HepG2 (cell line): ENCODE results near the gene LTA. TPM values are rescaled to one million over a fixed set of nuclear protein-coding genes. Genes with fewer than 3 reads are reported as not detected.

Experiments used
- GLMP ChIP-seq: sonication (generic); formaldehyde crosslinking; IDR thresholded peaks from 2 replicates; pipeline ENCODE4 v1.9.0; 2021; ENCODE audit warnings: missing genetic modification reagents, mild to moderate bottlenecking, borderline replicate concordance
- GTF2F1 ChIP-seq: fragments of 150-350 bp; IDR thresholded peaks from 2 replicates; pipeline ENCODE4 v1.6.1; 2014; ENCODE audit warnings: low read length
- KLF9 ChIP-seq: IDR thresholded peaks from 2 replicates; pipeline ENCODE4 v1.6.1; 2016; ENCODE audit warnings: low read depth
- RAD51 ChIP-seq: fragments of 450-650 bp; IDR thresholded peaks from 2 replicates; pipeline ENCODE4 v1.6.1; 2016; ENCODE audit warnings: borderline replicate concordance
- SNAI1 ChIP-seq: sonication (generic); formaldehyde crosslinking; IDR thresholded peaks from 2 replicates; pipeline ENCODE4 v1.5.0; 2020; ENCODE audit warnings: mild to moderate bottlenecking, missing genetic modification reagents, borderline replicate concordance
- SOX13 ChIP-seq, 3 experiments: fragments of 450-650 bp in 1 of 3; sonication (generic) in 1 of 3; formaldehyde crosslinking in 1 of 3; IDR thresholded peaks in 2 of 3; conservative IDR thresholded peaks in 1 of 3; 2 replicates each; pipeline versions ENCODE4 v1.5.0 to v1.6.1; 2016 to 2020; ENCODE audit warnings: antibody characterized with exemption in 1 of 3, mild to moderate bottlenecking in 1 of 3, missing compliant biosample characterization in 1 of 3, missing genetic modification reagents in 1 of 3, moderate library complexity in 1 of 3
- SOX6 ChIP-seq, 2 experiments: fragments of 450-650 bp in 1 of 2; sonication (generic) in 1 of 2; formaldehyde crosslinking in 1 of 2; IDR thresholded peaks; 2 replicates each; pipeline versions ENCODE4 v1.4.0 to v1.6.1; 2017 to 2020; ENCODE audit warnings: antibody characterized with exemption in 1 of 2, mild to moderate bottlenecking in 1 of 2, missing genetic modification reagents in 1 of 2
- TFDP1 ChIP-seq: IDR thresholded peaks from 2 replicates; pipeline ENCODE4 v1.6.1; 2016; ENCODE audit warnings: missing compliant biosample characterization, missing genetic modification reagents, borderline replicate concordance
- UBTF ChIP-seq: sonication (generic); formaldehyde crosslinking; IDR thresholded peaks from 2 replicates; pipeline ENCODE4 v1.4.0; 2020; ENCODE audit warnings: mild to moderate bottlenecking, missing genetic modification reagents
- ZC3H13 ChIP-seq: sonication (generic); formaldehyde crosslinking; IDR thresholded peaks from 2 replicates; pipeline ENCODE4 v1.8.1; 2023; ENCODE audit warnings: mild to moderate bottlenecking, missing genetic modification reagents, moderate library complexity
- ZFP90 ChIP-seq: sonication (generic); formaldehyde crosslinking; IDR thresholded peaks from 2 replicates; pipeline ENCODE4 v1.8.0; 2022; ENCODE audit warnings: missing genetic modification reagents, mild to moderate bottlenecking, inconsistent platforms, borderline replicate concordance
- ZNF138 ChIP-seq: sonication (generic); formaldehyde crosslinking; IDR thresholded peaks from 2 replicates; pipeline ENCODE4 v1.5.0; 2020; ENCODE audit warnings: mild to moderate bottlenecking, low read depth, missing genetic modification reagents
- ZNF446 ChIP-seq: sonication (generic); formaldehyde crosslinking; IDR thresholded peaks from 2 replicates; pipeline ENCODE4 v1.5.0; 2020; ENCODE audit warnings: mild to moderate bottlenecking, missing genetic modification reagents
- ZNF576 ChIP-seq: sonication (generic); formaldehyde crosslinking; IDR thresholded peaks from 2 replicates; pipeline ENCODE4 v1.4.0; 2020; ENCODE audit warnings: mild to moderate bottlenecking, missing genetic modification reagents
- ZNF614 ChIP-seq: IDR thresholded peaks from 2 replicates; pipeline ENCODE4 v1.6.1; 2018; ENCODE audit warnings: missing biosample characterization, missing genetic modification reagents, inconsistent platforms, borderline replicate concordance
- ZNF644 ChIP-seq: IDR thresholded peaks from 2 replicates; pipeline ENCODE4 v1.6.1; 2016; ENCODE audit warnings: low read depth
- ZNF703 ChIP-seq: sonication (generic); formaldehyde crosslinking; IDR thresholded peaks from 2 replicates; pipeline ENCODE4 v1.5.1; 2020; ENCODE audit warnings: missing genetic modification reagents, mild to moderate bottlenecking, moderate library complexity, borderline replicate concordance
- ZNF740 ChIP-seq: sonication (generic); formaldehyde crosslinking; IDR thresholded peaks from 2 replicates; pipeline ENCODE4 v1.4.0; 2020; ENCODE audit warnings: missing genetic modification reagents
- ZNF780A ChIP-seq: sonication (generic); formaldehyde crosslinking; IDR thresholded peaks from 2 replicates; pipeline ENCODE4 v1.8.0; 2022; ENCODE audit warnings: mild to moderate bottlenecking, missing genetic modification reagents, moderate library complexity
- ZSCAN30 ChIP-seq: sonication (generic); formaldehyde crosslinking; IDR thresholded peaks from 2 replicates; pipeline ENCODE4 v1.5.0; 2020; ENCODE audit warnings: mild to moderate bottlenecking, missing genetic modification reagents
- ZUFSP ChIP-seq: sonication (generic); formaldehyde crosslinking; IDR thresholded peaks from 2 replicates; pipeline ENCODE4 v1.9.0; 2021; ENCODE audit warnings: missing genetic modification reagents, mild to moderate bottlenecking, borderline replicate concordance
- polyA plus RNA-seq, 8 experiments: library from polyadenylated mRNA; depleted of rRNA in 3 of 8; stranded (reverse) in 7 of 8; unstranded in 1 of 8; fragments of >200 nt; fragmentation: Illumina TruSeq in 4 of 8; extraction: Trizol in 4 of 8; gene quantifications; 2 replicates each; pipeline versions ENCODE4 v1.2.1 to v1.2.3, GENCODE V29; 2011 to 2016; ENCODE audit warnings: low read depth in 4 of 8, missing spikeins in 1 of 8, mixed read lengths in 1 of 8; ENCODE audit not compliant: insufficient read depth in 1 of 8
- total RNA-seq, 5 experiments: library from RNA; depleted of rRNA; stranded (reverse); fragments of >200 nt; fragmentation: Illumina TruSeq; extraction: Trizol; gene quantifications; 2 replicates each; pipeline ENCODE4 v1.2.3, GENCODE V29; 2016; ENCODE audit warnings: low read depth in 1 of 5

The LTA gene
- total and polyA plus RNA-seq, 2 of the 13 experiments (the other 11 are each of a cell fraction or from before 2014, with no cell fraction given) = 0.09 TPM; not detected in 1

GRCh38 chr6:31619805-31620585 lies 47.9 kb downstream of the LTA start (continued):
- TF ChIP-seq GLMP (no peak), ZNF138 (CRISPR knock-in tag) (no peak), ZSCAN30 (CRISPR knock-in tag) (peak; percentile 42; the same call in 1 of the 2 replicates), ZNF780A (CRISPR knock-in tag) (no peak; the same call in 1 of the 2 replicates), GTF2F1 (peak; percentile 76; the same call in 1 of the 2 replicates), ZNF446 (CRISPR knock-in tag) (no peak), RAD51 (no peak), UBTF (CRISPR knock-in tag) (no peak), KLF9 (peak; percentile 74; the same call in 1 of the 2 replicates), ZNF740 (CRISPR knock-in tag) (0 out of 2 replicates have a peak, but pooled peaks have one; percentile 9), ZC3H13 (CRISPR knock-in tag) (peak; percentile 72; the same call in 1 of the 2 replicates), ZNF703 (CRISPR knock-in tag) (no peak), ZUFSP (CRISPR knock-in tag) (no peak), ZNF644 (CRISPR knock-in tag) (no peak), TFDP1 (peak; percentile 97), ZNF614 (CRISPR knock-in tag) (no peak), ZFP90 (peak; percentile 43; the same call in 1 of the 2 replicates), SOX13 (IDR thresholded peaks at IDR 0.05) (0 out of 2 replicates have a peak, but pooled peaks have one; percentile 17), SOX13 (CRISPR knock-in tag; conservative IDR thresholded peaks at IDR 0.05 in 1 of 2, IDR thresholded peaks at IDR 0.05 in 1 of 2) (peak in 1 of 2 experiments; percentile 27; a peak in 1 of 4 replicates), SOX6 (IDR thresholded peaks at IDR 0.05) (no peak), SOX6 (CRISPR knock-in tag; IDR thresholded peaks at IDR 0.05) (peak; percentile 64), ZNF576 (no peak), SNAI1 (CRISPR knock-in tag) (peak; percentile 9; the same call in 1 of the 2 replicates)
